HG03521 (cell line): ENCODE data around the gene STBD1.
"Not testable (repeated sequence)": the region's sequence is repeated elsewhere in the genome, so short reads cannot be mapped to it uniquely, and the experiment has no call there.

Source experiments
- ATAC-seq: cut with Tn5 transposase; IDR thresholded peaks from one replicate; pipeline ENCODE4 v1.9.1; 2021; ENCODE audit warnings: mild to moderate bottlenecking, moderate library complexity; ENCODE audit not compliant: unreplicated experiment

Gene STBD1

DNA sequence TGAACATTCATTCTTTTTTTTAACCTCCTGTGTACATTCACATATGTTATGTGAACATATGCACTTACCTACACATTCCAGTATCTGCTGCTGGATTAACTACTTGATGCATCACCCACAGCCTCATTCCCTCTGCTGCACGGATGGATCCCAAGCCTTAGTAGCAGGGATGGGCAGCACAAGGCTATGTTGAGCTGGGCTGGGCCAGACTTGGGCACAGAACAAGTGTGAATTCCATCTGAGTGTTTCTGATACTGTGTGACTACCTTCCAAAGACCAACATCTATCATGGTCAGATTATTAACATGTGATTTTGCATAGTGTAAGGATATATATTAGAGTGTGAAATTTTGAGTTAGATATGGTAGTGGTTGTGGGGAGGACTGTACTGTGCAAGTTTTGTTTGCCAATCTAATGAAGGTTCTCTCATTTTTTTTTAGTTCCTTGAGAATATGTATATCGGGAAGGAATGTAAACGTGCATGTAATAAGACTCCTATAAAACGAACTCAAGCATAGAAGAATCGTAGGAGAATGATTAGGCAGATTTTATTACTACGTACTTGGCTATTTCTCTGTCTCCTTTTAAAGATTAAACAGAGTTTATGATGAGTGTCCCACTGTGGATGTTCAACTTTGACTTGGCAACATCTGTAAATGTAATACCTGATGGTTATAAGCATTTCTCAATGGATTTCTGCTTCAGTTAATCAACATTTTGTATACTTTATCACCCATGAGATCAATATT, 23.4 kb upstream of the STBD1 start:
- ATAC-seq: no peak

DNA sequence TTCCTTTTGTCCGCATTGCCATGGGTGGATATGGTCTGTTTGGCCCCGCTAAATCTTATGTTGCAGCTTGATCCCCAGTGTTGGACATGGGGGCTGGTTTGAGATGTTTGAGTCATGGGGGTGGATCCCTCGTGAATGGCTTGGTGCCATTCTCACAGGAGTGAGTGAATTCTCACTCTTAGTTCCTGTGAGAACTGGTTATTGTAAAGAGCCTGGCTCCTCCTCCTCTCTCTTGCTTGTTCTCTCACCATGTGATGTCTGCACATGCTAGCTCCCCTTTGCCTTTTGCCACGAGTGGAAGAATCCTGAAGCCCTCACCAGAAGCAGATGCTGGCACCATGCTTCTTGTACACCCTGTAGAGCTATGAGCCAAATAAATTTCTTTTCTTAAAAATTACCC, 22.6 kb upstream of the STBD1 start:
- no peak for ATAC-seq

DNA sequence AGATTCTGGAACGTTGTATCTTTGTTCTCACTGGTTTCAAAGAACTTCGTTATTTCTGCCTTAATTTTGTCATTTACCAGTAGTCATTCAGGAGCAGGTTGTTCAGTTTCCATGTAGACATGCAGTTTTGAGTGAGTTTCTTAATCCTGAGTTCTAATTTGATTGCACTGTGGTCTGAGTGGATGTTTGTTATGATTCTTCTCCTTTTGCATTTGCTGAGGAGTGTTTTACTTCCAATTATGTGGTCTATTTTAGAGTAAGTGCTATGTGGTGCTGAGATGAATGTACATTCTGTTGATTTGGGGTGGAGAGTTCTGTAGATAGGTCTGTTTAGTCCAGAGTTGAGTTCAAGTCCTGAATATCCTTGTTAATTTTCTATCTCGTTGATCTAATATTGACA, 18.7 kb upstream of the STBD1 start:
- not testable (repeated sequence) for ATAC-seq

DNA sequence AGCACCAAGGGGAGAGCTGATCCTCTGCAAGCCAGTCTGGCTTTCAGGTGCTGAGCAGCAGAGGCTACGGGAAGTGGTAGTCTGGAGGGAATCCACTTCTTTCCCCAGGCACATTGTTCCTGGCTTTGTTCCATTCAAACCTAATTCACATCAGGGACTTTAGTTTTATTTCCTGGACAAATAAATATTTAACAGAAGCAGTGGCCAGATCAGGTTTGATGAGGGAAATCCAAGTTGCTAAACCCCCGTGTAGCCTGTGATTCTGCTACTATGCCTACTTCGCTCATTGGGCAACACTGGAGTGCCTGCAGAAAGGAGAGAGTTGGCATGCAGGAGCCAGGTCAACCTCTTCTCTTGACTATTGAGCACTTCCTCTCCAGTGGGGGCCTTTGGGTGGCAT, 13.8 kb upstream of the STBD1 start:
- ATAC-seq: no peak

DNA sequence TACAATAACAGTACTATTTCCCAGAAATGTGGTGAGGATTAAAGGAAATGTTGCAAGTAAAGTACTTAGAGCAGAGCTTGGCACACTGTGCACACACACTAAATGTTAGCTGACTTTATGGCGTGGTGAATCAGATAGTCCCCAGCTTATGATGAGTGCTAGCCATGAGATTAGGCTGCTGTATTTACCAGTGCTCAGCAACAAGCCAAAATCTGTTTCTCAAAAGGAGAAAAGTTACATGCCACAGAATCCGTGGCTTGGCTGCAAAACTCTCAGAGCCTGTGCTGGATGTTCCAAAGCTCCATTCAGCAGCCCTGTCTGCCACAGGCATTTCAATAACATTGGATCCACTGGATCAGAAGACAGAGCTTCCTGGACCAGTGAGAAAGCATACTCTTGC, 12.8 kb upstream of the STBD1 start:
- ATAC-seq: no peak

DNA sequence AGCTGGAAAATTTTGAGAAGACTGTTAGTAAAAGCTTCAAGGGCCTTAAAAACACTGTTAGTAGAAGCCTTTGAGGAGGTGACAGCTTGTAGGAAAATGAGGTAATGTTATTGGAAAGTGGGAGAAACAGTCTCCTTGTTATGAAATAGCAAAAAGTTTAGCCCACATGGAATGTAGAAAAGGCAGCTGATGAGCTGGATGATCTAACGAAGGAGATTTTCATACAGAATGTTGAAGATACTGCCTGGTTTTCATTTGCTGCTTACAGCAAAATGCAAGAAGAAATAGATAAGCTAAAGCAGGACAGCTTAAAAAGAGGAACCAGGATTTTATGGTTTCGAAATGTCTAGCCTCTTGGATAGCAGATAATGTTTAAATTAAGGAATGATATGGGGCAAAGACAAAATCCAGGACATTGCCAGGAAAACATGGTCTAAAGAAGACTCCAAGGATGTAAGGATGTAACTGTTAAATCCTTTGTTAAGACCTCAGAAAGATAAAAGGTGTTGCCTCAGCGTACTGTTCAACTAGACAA, 10.2 kb upstream of the STBD1 start:
- no peak for ATAC-seq

DNA sequence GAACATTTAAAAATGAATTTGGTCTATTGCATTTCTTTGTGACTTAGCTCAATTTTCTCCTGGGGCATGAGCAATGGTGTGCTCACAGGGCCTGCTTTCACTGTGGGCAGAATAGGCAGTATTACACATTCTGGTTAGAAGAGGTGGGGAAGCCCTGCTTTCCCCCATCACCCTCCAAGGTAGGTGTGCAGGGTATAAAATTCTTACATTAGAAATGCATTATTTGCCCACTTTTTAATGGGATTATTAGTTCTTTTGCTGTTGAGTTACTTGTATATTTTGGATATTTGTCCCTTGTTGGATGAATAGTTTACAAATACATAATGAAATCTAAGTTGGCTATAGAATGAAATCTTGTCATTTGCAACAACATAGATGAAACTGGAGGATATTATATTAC, 8.3 kb upstream of the STBD1 start:
- no peak for ATAC-seq

DNA sequence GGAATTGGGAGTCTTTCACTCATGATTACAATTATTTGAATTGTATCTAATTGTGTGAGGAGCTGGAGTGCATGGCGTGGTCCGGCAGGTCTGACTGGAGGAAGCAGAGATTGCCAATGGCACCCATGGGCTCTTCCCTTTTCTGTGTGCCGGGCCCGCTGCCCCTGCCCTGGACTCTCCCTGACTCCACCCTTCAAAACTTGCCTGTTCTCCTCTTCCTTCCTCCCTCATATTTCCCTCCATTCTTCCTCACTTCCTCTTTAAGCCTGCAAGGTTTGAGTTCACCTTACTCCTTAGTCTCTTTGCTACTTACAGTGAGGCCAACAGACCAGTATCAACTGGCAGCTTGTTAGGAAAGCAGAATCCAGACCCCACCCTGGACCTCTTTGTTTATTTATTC, 6.5 kb upstream of the STBD1 start:
- ATAC-seq: no peak

DNA sequence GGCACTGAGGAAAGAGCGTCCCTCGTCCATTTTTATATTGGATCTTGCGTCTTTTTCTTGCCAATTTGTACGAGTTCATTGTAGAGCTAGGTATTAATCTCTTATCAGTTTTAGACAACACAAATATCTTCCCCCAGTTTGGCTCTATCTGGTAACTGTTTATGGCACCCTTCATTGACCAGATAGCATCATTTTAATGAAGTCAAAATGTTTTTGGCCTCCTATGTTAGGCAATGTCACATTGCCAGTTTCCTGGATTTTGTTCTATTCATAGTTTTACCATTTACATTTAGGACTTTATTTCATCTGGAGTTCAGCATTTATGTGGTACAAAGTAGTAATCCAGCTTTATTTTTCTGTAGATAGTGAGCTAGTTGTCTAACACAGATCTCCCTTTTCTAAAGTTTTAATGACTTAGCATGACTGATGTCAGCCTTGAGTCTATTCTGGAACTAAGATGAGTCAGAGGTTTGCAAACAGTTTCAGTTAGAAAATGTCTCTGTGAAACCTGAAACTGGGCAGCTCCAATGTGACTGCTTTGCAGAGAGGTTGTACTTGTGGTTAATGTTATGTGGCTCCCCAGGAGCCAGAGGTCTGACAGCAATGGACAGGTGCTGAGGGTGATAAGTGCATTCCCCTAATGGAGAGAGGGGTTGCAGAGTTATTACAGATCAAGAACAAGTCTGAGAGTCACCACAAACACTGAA, 5.3 kb upstream of the STBD1 start:
- ATAC-seq: peak; percentile 99

DNA sequence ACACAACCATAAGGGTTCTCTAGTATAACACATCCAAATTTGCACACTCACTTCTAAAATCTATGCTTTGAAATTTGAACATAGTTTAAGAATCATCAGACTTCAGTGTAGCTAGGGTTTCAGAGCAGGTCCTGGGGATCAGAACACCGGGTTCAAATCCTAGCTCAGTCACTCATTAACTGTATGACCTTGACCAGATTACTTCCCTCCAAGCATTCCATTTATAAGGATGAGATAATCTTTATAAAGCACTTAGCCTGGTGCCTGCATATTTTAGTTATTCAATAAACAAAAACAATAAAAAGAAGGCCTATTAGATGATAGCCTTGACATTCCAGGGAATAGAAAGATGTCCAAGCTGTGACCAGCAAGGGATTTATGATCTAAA, 4.8 kb upstream of the STBD1 start:
- no peak for ATAC-seq

DNA sequence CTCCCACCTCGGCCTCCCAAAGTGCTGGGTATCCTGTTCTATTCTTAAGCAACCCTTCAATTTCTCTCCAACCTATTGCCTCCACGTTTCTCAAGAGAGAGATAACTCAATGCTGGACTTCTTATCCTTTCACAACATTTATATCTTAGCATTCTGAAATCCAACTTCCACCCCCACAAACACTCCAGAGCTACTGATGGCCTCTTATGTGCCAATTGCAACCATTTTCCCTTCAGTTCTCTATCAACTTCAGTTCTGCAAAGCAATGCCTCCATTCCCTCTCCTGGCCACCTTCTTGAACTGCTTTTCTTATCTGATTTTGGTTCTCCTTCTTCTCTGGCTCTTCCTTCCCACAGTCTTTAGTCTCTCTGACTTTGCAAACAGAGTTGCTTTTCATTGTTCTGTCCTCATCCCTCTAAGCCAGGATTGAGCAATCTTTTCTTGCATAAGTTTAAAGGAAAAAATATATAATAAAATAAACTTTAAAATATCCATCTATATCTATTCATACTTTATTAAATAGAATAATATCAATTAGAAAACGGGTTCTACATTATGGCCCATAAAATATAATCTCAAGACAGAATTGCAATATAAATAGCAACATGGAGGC, 3.6 kb upstream of the STBD1 start:
- no peak for ATAC-seq

DNA sequence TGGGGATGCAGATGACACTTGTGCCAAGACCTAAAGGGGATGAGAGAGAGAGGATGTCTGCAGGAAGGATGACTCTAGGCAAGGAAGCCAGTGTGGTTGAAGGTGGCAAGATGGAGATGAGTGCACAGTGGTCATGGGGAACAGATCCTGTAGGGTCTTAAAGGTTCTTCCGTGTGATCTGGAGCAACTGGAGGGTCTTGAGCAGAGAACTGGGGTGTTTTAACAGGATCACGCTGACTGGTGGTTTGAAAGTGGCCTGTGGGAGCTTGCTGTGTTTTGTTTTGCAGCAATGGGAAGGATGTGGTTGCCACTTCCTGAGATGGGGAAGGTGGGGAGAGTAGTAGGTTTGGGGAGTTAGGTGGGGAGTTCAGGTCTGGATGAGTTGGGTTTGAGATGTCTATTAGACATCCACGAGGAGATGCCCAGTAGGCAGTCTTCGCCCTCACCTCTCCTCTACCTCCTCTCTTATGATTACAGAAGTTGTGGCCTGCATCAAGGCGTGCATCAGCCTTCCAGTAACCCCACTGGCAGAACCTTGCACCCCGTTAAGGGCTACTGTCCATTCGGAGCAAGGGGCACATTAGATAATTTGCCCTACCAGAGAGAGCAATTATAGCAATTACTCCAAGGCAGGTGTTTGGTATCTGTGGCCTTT, 1.4 kb upstream of the STBD1 start:
- no peak for ATAC-seq

DNA sequence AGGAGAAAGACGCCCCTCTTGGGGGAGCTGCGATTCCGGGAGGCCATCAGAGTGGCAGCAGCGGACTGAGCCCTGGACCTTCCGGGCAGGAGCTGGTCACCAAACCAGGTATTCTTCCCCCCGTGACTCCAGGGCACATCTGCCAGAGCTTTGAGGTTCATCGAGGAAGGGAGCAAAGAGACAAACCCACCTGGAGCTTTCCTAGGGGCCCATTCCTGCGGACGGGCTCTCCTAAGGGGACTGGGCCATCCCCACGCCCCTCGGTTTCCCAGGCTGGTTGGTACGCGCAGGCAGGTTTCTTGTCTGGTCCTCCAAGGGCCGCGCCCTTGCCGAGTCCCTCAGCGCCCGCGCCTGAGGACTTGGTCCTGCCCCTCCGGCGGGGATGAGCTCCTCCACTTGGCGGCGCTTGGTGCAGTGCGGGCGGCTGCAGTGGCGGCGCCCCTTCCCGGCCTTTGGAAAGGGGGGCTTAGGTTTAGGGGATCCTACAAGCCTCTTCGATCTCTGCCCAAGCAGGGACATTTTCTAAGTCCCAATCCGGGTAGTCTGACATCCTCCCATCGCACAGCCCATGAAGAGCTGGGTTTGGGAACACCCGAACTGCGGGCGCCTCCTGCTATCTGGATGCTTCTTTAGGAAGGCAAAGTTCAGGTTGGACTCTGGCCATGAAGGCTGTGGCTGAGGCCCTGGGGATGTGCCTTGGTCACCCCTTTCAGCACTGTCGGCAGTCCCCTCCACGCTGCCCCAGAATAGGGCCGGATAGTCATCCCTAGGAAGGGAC, 538 bp downstream of the STBD1 start:
- no peak for ATAC-seq

DNA sequence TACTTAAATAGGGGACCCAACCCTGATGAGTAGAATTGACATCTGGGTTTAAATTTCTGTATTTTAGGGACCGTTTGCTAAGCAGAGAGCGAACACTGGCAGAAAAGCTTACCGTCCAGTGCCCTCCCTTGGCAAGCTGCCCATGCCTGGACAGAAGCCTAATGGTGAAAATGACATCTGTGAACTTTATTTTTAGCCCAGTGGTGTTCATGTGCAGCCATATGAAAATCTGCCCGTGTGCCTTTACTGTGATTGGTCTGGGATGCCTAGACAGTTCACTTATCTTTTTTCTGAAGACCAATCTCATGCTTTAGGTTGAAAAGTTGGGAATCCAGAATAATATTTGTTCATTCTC, 1.1 kb downstream of the STBD1 start:
- no peak for ATAC-seq

DNA sequence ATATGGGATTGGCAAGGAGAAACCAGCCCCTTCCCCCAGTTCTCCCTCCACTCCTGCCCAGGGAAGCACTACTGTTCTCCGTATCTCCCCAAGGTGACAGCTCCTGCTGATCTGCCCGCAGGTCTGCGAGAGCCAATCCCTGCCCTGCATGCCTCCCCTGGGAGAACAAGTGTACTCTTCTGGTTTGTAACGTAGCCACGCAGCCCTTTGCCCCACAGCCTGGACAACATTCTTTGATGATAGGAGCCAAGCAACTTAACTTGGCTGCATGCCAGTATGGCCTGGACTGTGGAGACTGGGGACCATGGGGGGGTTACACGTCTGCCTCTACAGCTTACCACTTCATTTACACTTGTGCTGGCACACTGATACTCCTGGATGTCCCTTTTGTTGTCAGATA, 2.0 kb downstream of the STBD1 start:
- no peak for ATAC-seq

DNA sequence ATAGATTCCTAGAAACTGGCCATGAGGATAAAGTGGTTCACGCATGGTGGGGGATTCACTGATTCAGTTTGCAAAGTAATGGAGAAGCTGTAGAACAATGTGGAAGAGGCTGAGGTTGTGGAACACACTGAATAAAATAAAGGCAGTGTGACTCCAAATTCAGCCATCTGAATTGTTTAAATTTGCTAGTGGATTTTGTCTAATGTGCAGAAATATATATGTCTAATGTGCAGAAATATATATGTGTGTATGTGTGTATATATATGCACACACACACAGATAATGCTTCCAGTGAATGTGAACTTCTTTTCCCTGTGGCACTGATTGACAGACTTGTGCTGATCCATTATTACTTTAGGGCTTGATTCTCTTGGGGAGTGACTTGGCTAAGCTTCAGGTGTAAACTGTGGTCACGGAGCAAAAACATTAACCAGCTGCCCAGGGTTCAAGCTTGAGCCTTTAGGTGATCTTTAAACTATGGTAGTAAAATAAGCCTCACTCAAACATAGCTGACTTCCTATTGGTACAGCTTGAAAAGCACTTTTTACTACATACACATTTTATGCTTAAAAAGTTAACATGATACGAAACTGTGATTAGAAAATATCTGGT, 3.5 kb downstream of the STBD1 start:
- no peak for ATAC-seq

DNA sequence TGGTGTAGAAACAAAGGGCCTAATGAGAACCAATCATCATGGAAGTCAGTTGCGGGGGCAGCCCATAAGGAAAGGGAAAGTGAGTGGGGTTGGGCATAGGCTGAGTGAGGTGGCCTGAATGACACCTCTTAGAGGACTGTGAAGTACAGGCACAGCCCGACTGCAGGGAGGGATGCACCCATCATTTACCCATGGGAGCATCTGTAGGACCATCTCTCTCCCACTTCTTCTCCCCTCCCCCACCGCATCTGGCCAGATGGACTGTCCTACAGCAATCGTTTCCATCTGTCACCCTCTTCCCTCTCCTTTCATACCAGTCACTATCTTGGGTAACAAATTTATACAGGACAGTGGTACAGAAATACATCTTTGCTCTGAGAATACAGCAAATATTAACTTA, 4.2 kb downstream of the STBD1 start:
- ATAC-seq: no peak

DNA sequence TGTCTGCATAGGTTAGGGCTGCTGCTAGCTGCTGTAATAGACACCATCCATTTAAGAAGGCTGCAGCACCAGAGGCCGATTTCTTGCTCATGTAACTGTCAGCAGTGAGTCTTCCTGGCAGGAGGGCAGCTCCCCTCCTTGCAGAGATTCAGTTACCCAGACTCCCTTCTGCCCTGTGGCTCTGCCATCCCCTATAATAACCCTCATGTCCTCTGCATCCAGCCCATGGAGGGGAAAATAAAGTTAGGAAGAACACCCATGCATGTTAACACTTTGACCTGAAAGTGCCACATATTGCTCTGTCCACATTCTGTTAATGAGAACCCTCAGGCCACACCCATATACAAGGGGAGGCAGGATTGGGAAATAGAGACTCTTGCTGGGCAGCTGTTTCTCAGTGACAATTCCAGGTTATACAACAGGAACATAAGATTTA, 5.4 kb downstream of the STBD1 start:
- no peak for ATAC-seq

DNA sequence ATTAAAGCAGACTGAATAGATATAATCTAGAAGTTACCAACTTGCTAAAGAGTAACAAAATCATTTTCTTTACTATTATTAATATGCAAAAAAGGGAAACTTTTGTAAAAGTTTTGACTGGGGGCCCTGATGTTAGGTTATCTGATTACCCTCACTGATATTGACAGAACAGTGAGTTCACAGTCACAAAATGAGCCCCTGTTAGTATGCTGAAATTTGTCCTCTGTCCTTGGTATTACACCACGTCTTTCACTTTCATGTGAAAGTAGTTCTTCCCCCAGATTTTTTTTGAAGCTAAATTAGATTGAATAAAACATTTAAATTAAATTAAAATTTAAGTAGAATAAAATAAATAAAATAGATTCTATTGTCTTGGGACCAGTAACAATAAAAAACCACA, 5.9 kb downstream of the STBD1 start:
- no peak for ATAC-seq

DNA sequence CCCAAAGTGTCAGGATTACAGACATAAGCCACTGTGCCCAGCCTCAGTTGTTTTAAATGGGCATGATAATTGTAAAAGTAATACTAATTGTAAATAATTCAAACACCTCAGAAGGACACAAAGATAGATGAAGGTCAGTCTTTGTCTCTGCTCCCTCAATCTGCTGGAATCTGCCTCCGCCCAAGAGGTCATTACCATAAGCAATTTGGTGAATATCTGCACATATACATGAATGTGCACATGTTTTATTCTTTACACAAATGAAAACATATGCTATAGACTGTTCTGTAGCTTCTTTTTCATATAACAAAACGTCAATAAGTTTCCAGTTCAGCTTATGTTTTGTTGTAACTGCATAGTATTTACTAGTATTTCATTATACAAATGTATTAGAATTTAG, 7.0 kb downstream of the STBD1 start:
- no peak for ATAC-seq
